PFSK-1 (cell line): Measurements from ENCODE around the gene ZNF792.

Source experiments
- FOXP2 ChIP-seq: optimal IDR thresholded peaks from 2 replicates; pipeline ENCODE3; 2011; ENCODE audit warnings: borderline replicate concordance, control low read depth, inconsistent platforms; ENCODE audit not compliant: insufficient read depth; ENCODE audit errors: extremely low read length, extremely low read depth
- POLR2AphosphoS5 ChIP-seq: IDR thresholded peaks from 2 replicates; pipeline ENCODE4 v1.6.1; 2012; ENCODE audit warnings: low read depth, mild to moderate bottlenecking, control low read depth, low read length, moderate library complexity
- SIN3A ChIP-seq: IDR thresholded peaks from 2 replicates; pipeline ENCODE4 v1.6.1; 2012; ENCODE audit warnings: mild to moderate bottlenecking, low read length, moderate library complexity, borderline replicate concordance; ENCODE audit not compliant: insufficient read depth
- TAF1 ChIP-seq: IDR thresholded peaks from 2 replicates; pipeline ENCODE4 v1.6.1; 2012; ENCODE audit warnings: low read length, control low read depth, borderline replicate concordance; ENCODE audit not compliant: insufficient read depth
- TF ChIP-seq, protein P1 (sequence below), 2 experiments: IDR thresholded peaks; 2 replicates each; pipeline versions ENCODE4 v1.6.1 to v1.8.0; 2011 to 2012; ENCODE audit warnings: low read depth in 2 of 2, low read length in 2 of 2, control low read depth in 1 of 2, inconsistent platforms in 1 of 2, mild to moderate bottlenecking in 1 of 2, moderate library complexity in 1 of 2; ENCODE audit not compliant: insufficient read depth in 1 of 2

ZNF792 gene

DNA sequence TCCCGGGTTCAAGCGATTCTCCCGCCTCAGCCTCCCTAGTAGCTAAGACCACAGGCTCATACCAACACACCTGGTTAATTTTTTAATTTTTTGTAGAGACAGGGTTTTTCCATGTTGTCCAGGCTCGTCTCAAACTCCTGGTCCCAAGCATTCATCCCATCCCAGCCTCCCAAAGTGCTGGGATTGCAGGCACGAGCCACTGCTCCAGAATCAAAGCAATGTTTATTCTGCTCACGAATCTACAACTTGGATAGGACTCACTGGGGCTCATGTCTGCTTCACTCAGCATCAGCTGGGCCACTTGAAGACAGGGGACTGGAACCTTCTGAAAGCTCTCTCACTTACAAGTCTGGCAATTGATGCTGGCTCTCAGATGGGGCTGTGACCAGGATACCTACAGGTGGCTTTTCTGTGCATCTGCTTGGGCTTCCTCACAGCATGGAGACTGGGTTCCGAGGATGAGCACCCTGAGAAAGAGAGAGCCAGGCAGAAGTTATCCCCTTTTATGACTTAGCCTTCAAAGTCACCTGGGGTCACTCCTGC is 8.2 kb upstream of the ZNF792 start:
- TF ChIP-seq POLR2AphosphoS5 (no peak), TAF1 (no peak), SIN3A (no peak), FOXP2 (no peak)
- TF ChIP-seq, protein P1, sequence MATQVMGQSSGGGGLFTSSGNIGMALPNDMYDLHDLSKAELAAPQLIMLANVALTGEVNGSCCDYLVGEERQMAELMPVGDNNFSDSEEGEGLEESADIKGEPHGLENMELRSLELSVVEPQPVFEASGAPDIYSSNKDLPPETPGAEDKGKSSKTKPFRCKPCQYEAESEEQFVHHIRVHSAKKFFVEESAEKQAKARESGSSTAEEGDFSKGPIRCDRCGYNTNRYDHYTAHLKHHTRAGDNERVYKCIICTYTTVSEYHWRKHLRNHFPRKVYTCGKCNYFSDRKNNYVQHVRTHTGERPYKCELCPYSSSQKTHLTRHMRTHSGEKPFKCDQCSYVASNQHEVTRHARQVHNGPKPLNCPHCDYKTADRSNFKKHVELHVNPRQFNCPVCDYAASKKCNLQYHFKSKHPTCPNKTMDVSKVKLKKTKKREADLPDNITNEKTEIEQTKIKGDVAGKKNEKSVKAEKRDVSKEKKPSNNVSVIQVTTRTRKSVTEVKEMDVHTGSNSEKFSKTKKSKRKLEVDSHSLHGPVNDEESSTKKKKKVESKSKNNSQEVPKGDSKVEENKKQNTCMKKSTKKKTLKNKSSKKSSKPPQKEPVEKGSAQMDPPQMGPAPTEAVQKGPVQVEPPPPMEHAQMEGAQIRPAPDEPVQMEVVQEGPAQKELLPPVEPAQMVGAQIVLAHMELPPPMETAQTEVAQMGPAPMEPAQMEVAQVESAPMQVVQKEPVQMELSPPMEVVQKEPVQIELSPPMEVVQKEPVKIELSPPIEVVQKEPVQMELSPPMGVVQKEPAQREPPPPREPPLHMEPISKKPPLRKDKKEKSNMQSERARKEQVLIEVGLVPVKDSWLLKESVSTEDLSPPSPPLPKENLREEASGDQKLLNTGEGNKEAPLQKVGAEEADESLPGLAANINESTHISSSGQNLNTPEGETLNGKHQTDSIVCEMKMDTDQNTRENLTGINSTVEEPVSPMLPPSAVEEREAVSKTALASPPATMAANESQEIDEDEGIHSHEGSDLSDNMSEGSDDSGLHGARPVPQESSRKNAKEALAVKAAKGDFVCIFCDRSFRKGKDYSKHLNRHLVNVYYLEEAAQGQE (IDR thresholded peaks at IDR 0.05; ENCODE audit: insufficient read depth in 1 of 2, low read depth in 2 of 2, low read length in 2 of 2), result no peak

DNA sequence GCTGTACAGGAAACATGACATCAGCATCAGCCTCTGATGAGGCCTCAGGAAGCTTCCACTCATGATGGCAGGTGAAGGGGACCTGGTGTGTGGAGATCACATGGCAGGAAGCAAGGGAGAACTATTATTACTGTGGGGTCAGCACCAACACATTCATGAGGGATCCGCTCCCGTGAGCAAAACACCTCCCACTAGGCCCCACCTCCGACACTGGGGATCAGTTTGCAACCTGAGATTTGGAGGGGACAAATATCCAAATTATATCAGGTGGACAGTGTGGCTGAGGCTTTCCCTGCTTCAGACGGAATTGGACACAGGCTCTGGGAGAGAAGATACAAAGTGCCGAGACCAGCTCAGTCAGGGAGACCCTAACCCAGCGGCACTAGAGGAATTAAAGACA is 5.7 kb upstream of the ZNF792 start:
- TF ChIP-seq TAF1 (no peak), FOXP2 (no peak), POLR2AphosphoS5 (no peak), SIN3A (no peak)
- TF ChIP-seq, protein P1 (IDR thresholded peaks at IDR 0.05; ENCODE audit: insufficient read depth in 1 of 2, low read depth in 2 of 2, low read length in 2 of 2), result no peak

DNA sequence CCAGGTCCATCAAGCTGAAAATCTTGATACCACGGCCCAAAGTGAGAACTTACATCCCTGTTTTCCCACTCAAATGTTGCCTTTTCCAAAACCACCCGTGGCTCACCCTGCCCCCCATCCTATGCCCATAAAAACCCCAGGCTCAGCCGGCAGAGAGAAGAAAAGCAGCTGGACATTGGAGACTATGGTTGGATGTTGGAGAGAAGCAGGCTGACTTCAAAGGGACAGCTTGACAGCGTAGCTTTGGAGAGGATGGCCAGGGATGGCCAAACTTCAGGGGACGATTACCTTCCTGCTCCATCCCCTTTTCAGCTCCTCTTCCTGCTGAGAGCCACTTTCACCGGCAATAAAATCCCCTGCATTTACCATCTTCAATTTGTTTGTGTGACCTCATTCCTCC is 3.5 kb upstream of the ZNF792 start:
- TF ChIP-seq FOXP2 (no peak), SIN3A (no peak), TAF1 (no peak), POLR2AphosphoS5 (no peak)
- TF ChIP-seq, protein P1 (IDR thresholded peaks at IDR 0.05; ENCODE audit: insufficient read depth in 1 of 2, low read depth in 2 of 2, low read length in 2 of 2), result no peak

DNA sequence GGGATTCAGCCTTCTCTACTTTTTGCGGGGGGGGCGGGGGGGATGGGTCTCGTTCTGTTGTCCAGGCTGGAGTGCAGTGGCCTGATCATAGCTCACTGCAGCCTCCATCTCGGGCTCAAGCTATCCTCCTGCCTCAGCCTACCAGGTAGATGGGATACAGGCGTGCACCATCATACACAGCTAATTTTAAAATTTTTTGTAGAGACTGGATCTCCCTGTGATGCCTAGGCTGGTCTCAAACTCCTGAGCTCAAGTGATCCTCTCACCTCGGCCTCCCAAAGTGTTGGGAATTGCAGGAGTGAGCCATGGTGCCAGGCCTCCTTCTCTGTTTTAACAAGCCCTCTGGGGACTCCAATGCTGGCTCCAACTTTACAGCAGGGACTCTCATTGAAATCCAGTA is 569 bp upstream of the ZNF792 start:
- no peak for TF ChIP-seq POLR2AphosphoS5
- TF ChIP-seq SIN3A, result no peak
- no peak for TF ChIP-seq FOXP2
- no peak for TF ChIP-seq TAF1
- TF ChIP-seq, protein P1 (IDR thresholded peaks at IDR 0.05; ENCODE audit: insufficient read depth in 1 of 2, low read depth in 2 of 2, low read length in 2 of 2), result no peak
